Measurements from ENCODE around the gene SLC23A1. TPM values are rescaled to one million over a fixed set of nuclear protein-coding genes. Genes with fewer than 3 reads are reported as not detected.

Gene SLC23A1
- total and polyA plus RNA-seq, 2 of the 13 experiments (the other 11 are each of a cell fraction or from before 2014, with no cell fraction given): 6.0 to 6.6 TPM

- DNase-seq (ENCODE audit: low spot score) (no peak), ATAC-seq (no peak), FAIRE-seq (no peak)
- POLR2A ChIA-PET: no interaction called here
- Histone ChIP-seq H3K9me3 (ENCODE audit: low read length) (no peaks in the 10 kb centered on the region), H3K4me1 (ENCODE audit: insufficient read depth, low read length) (peaks cover 31% of the 10 kb centered on the region), H3K27me3 (ENCODE audit: control insufficient read depth in 1 of 2, insufficient read depth in 2 of 2, low read length in 2 of 2) (no peaks in the 10 kb centered on the region), H3K79me2 (ENCODE audit: insufficient read depth, low read length) (no peaks in the 10 kb centered on the region), H3K36me3 (replicated peaks in 1 of 2; ENCODE audit: control insufficient read depth in 1 of 2, insufficient read depth in 2 of 2, low read length in 2 of 2) (no peaks in the 10 kb centered on the region), H3K4me3 (replicated peaks in 1 of 3; ENCODE audit: insufficient read depth in 1 of 3, low read depth in 2 of 3, low read length in 3 of 3) (no peak overlapping the region), H4K20me1 (ENCODE audit: insufficient read depth, low read length) (no peaks in the 10 kb centered on the region), H3K9ac (ENCODE audit: insufficient read depth, low read depth, low read length) (no peak overlapping the region), H3K27ac (ENCODE audit: extremely low read length, insufficient read depth, low read length) (no peak overlapping the region), H2AFZ (ENCODE audit: low read length) (no peak overlapping the region), H3K4me2 (ENCODE audit: low read depth, low read length) (no peak overlapping the region)
- intact Hi-C loops (cut with micrococcal nuclease; ENCODE audit: unreplicated experiment) (no loop called here), in situ Hi-C loops (cut with HindIII; ENCODE audit: extremely low pct_ligation_motif_present, low pct_unique_long_range_greater_than_20kb) (no loop called here)
- no TSS peak for BruUV-seq (replicated peaks)
- CTCF ChIA-PET (ENCODE audit: low intra/inter-chr PET ratio, low total read pairs): no interaction called here
- WGBS (ENCODE audit: low lambda C conversion rate): 93% methylated on average over 6 of the region's 6 CpGs
- TF ChIP-seq ZNF232 (CRISPR knock-in tag; IDR thresholded peaks at IDR 0.05; ENCODE audit: borderline replicate concordance) (no peak), CBFB (CRISPR knock-in tag; IDR thresholded peaks at IDR 0.05) (no peak), ZSCAN12 (CRISPR knock-in tag; IDR thresholded peaks at IDR 0.05) (no peak), CENPT (CRISPR knock-in tag; IDR thresholded peaks at IDR 0.05; ENCODE audit: low read depth) (no peak), MIXL1 (CRISPR knock-in tag; IDR thresholded peaks at IDR 0.05) (no peak), ZNF577 (CRISPR knock-in tag; IDR thresholded peaks at IDR 0.05; ENCODE audit: borderline replicate concordance, low read depth) (no peak), ZNF432 (CRISPR knock-in tag; IDR thresholded peaks at IDR 0.05; ENCODE audit: borderline replicate concordance) (no peak), ZNF766 (CRISPR knock-in tag; IDR thresholded peaks at IDR 0.05; ENCODE audit: borderline replicate concordance) (no peak), NCOA1 (CRISPR knock-in tag; IDR thresholded peaks at IDR 0.05) (no peak), ZNF274 (CRISPR knock-in tag; IDR thresholded peaks at IDR 0.05) (no peak), ZNF326 (CRISPR knock-in tag; IDR thresholded peaks at IDR 0.05; ENCODE audit: borderline replicate concordance) (no peak), PLSCR1 (CRISPR knock-in tag; IDR thresholded peaks at IDR 0.05; ENCODE audit: borderline replicate concordance) (no peak), ERF (CRISPR knock-in tag; IDR thresholded peaks at IDR 0.05) (no peak), ZNF564 (CRISPR knock-in tag; IDR thresholded peaks at IDR 0.05) (no peak), MLLT10 (CRISPR knock-in tag; IDR thresholded peaks at IDR 0.05) (no peak), RERE (CRISPR knock-in tag; IDR thresholded peaks at IDR 0.05; ENCODE audit: low read depth) (no peak), SMYD3 (CRISPR knock-in tag; IDR thresholded peaks at IDR 0.05) (no peak), SRY (CRISPR knock-in tag; IDR thresholded peaks at IDR 0.05) (no peak)
Measured at GRCh38 chr5:139413963-139414362, 30.9 kb upstream of the SLC23A1 start.

All from HepG2 (cell line).